Heart left ventricle (tissue), 16 donors: ENCODE results near the gene LFNG. TPM values are rescaled to one million over a fixed set of nuclear protein-coding genes. Genes with fewer than 3 reads are reported as not detected.

ENCODE experiments used
- ATAC-seq, 4 donors: fragments of 200-7000 bp; cut with Tn5 transposase; one replicate each; pipeline ENCODE4 v1.9.1; 2020 to 2022; ENCODE audit warnings: moderate library complexity in 4 of 4, mild to moderate bottlenecking in 3 of 4, moderate number of reproducible peaks in 1 of 4
- DNase-seq, 5 donors: peaks; one replicate each; pipeline ENCODE4 v3.0.0-alpha.2; 2020
- H3K27ac ChIP-seq, 12 donors: fragments of 200-600 bp; sonication (generic) in 4 of 12; one replicate each; pipeline versions ENCODE4 v1.5.0 to v1.8.0; 2016 to 2022; ENCODE audit warnings: mild to moderate bottlenecking in 2 of 12
- H3K27me3 ChIP-seq, 9 donors: fragments of 200-600 bp; sonication (generic) in 2 of 9; one replicate each; pipeline versions ENCODE4 v1.5.1 to v1.8.0; 2016 to 2022; ENCODE audit warnings: mild to moderate bottlenecking in 3 of 9
- H3K36me3 ChIP-seq, 9 donors: fragments of 200-600 bp; sonication (generic) in 2 of 9; one replicate each; pipeline versions ENCODE4 v1.5.0 to v1.8.0; 2018 to 2022; ENCODE audit warnings: mild to moderate bottlenecking in 2 of 9
- H3K4me1 ChIP-seq, 12 donors: fragments of 200-600 bp; sonication (generic) in 4 of 12; one replicate each; pipeline versions ENCODE4 v1.5.0 to v1.8.0; 2016 to 2022; ENCODE audit warnings: mild to moderate bottlenecking in 3 of 12
- H3K4me3 ChIP-seq, 12 donors: fragments of 200-600 bp; sonication (generic) in 4 of 12; one replicate each; pipeline versions ENCODE4 v1.5.0 to v1.8.0; 2017 to 2022; ENCODE audit warnings: mild to moderate bottlenecking in 9 of 12, moderate library complexity in 4 of 12
- H3K9me3 ChIP-seq, 12 donors: fragments of 200-600 bp; sonication (generic) in 4 of 12; one replicate each; pipeline versions ENCODE4 v1.5.0 to v1.8.0; 2016 to 2022; ENCODE audit warnings: mild to moderate bottlenecking in 1 of 12
- CTCF ChIP-seq, 12 donors: fragments of 200-600 bp; sonication (generic) in 4 of 12; IDR thresholded peaks; one replicate each; pipeline versions ENCODE4 v1.5.0 to v1.8.0; 2018 to 2022; ENCODE audit warnings: antibody characterized with exemption in 12 of 12, mild to moderate bottlenecking in 5 of 12
- POLR2A ChIP-seq, 2 donors: fragments of 450-650 bp; IDR thresholded peaks; one replicate each; pipeline ENCODE4 v1.6.1; 2017; ENCODE audit warnings: antibody characterized with exemption in 2 of 2, mild to moderate bottlenecking in 2 of 2, moderate library complexity in 2 of 2
- WGBS, 4 donors: extraction: QIAGEN DNeasy Blood & Tissue Kit in 2 of 4; methylation state at CpG; one replicate each; pipeline versions ENCODE4 v1.1.5 to v1.1.7; 2013 to 2018; 5-methylcytosine and 5-hydroxymethylcytosine counted together
- intact Hi-C, 10 donors: fragments of 100-400 bp; cut with DNase I; formaldehyde crosslinking; loops; one replicate each; pipeline versions ENCODE4 v1.11.1 to v1.14.2; 2022
- polyA plus RNA-seq, 2 donors: library from polyadenylated mRNA; stranded (reverse); fragments of 200-250 nt; gene quantifications; one replicate each; pipeline ENCODE4 v1.2.3, GENCODE V29; 2013
- total RNA-seq, 9 donors: library from RNA; depleted of rRNA in 2 of 9; stranded (reverse); fragments of >200 nt in 2 of 9; fragmentation: NEBNext Ultra II Directional in 3 of 9; extraction: Animal tissue kit (Norgen Biotek cat#: 25700) in 3 of 9; gene quantifications; one replicate each; pipeline versions ENCODE4 v1.1.0 to v1.2.4, GENCODE V29; 2016 to 2023
- donor health status: ischemic (EF 13 %, LVEDD 7.1; RV severe dilation, severe dysfunction).
- donor health status: healthy with polysubstance abuse.
- donor health status: DM: no; HTN: yes; CAD: no.
- donor health status: DM: no; HTN: no; CAD: no.
- donor health status: ischemic (EF 25% LVEDD 6.9; RV normal size, moderate dysfunction).
- donor health status: ischemic (EF 25% LVEDD 5.7; RV mildly dilated, moderate dysfunction).
- donor health status: healthy.
- donor health status: DM: yes; HTN: yes; CAD: no.
- donor health status: ischemic (EF 35%, LVEDD 5.7; RV mildly dilated, moderate dysfunction).
- donor health status: nonischemic (EF 11% LVEDD 7.7; RV severe dilation, severe dysfunction).
- donor health status: DM: yes; HTN: yes; CAD: no.
- donor health status: PGD.
- donor health status: ischemic (EF 29% LVEDD 5.4; RV normal size, mild dysfunction).
- donor health status: nonischemic (EF 23%, LVEDD 6.1; RV moderate dilation, normal function).

Gene LFNG
- total and polyA plus RNA-seq, 11 donors, result 3.1 to 22.8 (median 7.6) TPM

GRCh38 chr7:2520131-2520760, 672 bp downstream of the LFNG start:
- H3K4me3 ChIP-seq, result peak overlapping the region; percentile 31 to 94 (median 71)
- no peaks in the 10 kb centered on the region for H3K9me3 ChIP-seq
- H3K27me3 ChIP-seq, result peaks cover 0 to 38% (median 0%) of the 10 kb centered on the region in 9 donors
- intact Hi-C loops, result loop anchor here in 6 of 10 donors (5.0 kb wide), 5 partner anchors 33 to 112 kb away; partner anchors contain the start of genes GRIFIN (in 2 of the 6), BRAT1 (in 1 of the 6), IQCE (in 1 of the 6) and TTYH3 (in 1 of the 6)
- TF ChIP-seq POLR2A (IDR thresholded peaks at IDR 0.05), result no peak
- no peak for TF ChIP-seq CTCF (IDR thresholded peaks at IDR 0.05)
- peaks cover 0 to 12% (median 3%) of the 10 kb centered on the region in 9 donors for H3K36me3 ChIP-seq
- no peak for ATAC-seq
- 0 to 4% (median 3%) methylated on average over 6 to 37 of the region's 37 CpGs for WGBS, 4 donors
- no peak for DNase-seq
- peaks cover 5 to 69% (median 47%) of the 10 kb centered on the region in 12 donors for H3K4me1 ChIP-seq
- H3K27ac ChIP-seq, result peak overlapping the region in 7 of 12 donors; percentile 39 to 84 (median 73)

DNA sequence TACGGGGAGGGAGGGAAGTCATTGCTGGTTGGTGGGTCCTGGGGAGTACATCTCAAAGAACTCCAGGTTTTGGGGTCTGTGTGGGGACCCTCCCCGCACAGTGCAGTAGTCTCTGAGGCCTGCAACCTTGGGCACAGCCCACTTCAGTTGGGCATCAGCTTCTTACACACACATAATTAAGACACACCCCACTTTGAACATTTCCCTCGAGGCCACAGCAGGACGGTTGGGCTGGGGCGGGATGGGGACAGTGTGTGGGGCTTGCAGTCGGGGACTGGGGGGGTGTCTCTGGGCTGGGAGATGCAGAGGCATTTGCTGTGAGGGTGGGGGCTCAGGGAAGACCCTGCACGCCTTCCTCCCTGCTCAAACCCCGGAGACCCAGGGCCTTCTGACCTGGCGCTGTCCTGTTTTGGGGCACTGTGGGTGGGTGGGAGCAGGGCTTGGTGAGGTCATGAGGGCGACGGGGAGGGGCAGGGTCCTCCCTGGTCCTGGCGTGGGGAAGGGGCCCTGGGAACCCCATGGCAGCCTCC, 1.3 kb downstream of the LFNG start:
- Histone ChIP-seq H3K36me3 (peaks cover 0 to 18% (median 9%) of the 10 kb centered on the region in 9 donors), H3K4me3 (peak overlapping the region; percentile 31 to 94 (median 71)), H3K4me1 (peaks cover 5 to 75% (median 50%) of the 10 kb centered on the region in 12 donors), H3K27ac (peak overlapping the region in 9 of 12 donors; percentile 43 to 84 (median 73)), H3K27me3 (peaks cover 0 to 38% (median 0%) of the 10 kb centered on the region in 9 donors), H3K9me3 (no peaks in the 10 kb centered on the region)
- intact Hi-C loops, result loop anchor here in 6 of 10 donors (5.0 kb wide), 5 partner anchors 34 to 111 kb away; partner anchors contain the start of genes GRIFIN (in 2 of the 6), BRAT1 (in 1 of the 6), IQCE (in 1 of the 6) and TTYH3 (in 1 of the 6)
- ATAC-seq (no peak), DNase-seq (no peak)
- WGBS, 4 donors, result 8 to 32% (median 21%) methylated on average over 8 to 12 of the region's 12 CpGs
- no peak for TF ChIP-seq POLR2A (IDR thresholded peaks at IDR 0.05)
- TF ChIP-seq CTCF (IDR thresholded peaks at IDR 0.05), result no peak

DNA sequence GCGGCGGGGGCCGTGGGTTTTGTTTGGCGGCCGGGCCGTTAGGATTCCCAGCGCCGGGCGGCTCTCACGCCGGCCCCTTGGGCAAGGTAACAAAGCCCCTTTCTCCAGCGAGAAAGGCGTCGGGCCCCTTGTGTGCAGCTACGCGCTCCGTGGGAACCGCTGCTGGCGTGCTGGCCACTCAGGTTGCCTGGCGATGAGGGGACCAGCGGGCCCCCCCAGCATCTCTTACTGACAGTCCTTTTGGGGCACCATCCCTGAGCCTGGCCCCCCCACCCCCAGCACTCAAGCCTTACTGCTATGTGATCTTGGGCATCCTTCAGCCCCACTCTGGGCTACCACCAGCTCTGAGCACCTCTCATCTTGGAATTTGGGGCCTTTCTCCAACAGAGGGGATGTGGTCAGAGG, 1.8 kb downstream of the LFNG start:
- WGBS, 4 donors, result 17 to 49% (median 17%) methylated on average over 3 to 21 of the region's 21 CpGs
- intact Hi-C loops, result loop anchor here in 6 of 10 donors (5.0 kb wide), 5 partner anchors 34 to 111 kb away; partner anchors contain the start of genes GRIFIN (in 2 of the 6), BRAT1 (in 1 of the 6), IQCE (in 1 of the 6) and TTYH3 (in 1 of the 6)
- Histone ChIP-seq H3K27me3 (peaks cover 0 to 38% (median 0%) of the 10 kb centered on the region in 9 donors), H3K9me3 (no peaks in the 10 kb centered on the region), H3K27ac (peak overlapping the region in 11 of 12 donors; percentile 24 to 84 (median 68)), H3K36me3 (peaks cover 0 to 23% (median 13%) of the 10 kb centered on the region in 9 donors), H3K4me1 (peaks cover 5 to 80% (median 52%) of the 10 kb centered on the region in 12 donors), H3K4me3 (peak overlapping the region; percentile 31 to 94 (median 71))
- no peak for ATAC-seq
- DNase-seq, result no peak
- TF ChIP-seq POLR2A (IDR thresholded peaks at IDR 0.05) (no peak), CTCF (IDR thresholded peaks at IDR 0.05) (no peak)
